GM12878 (cell line): ENCODE results near the gene MTNR1A. TPM values are rescaled to one million over a fixed set of nuclear protein-coding genes. Genes with fewer than 3 reads are reported as not detected.

ENCODE experiments used
- ATAC-seq: fragments of 200-7000 bp; cut with Tn5 transposase; 3 replicates; pipeline ENCODE4 v1.9.1; 2020; ENCODE audit warnings: mild to moderate bottlenecking, moderate library complexity
- BruUV-seq: library from RNA; stranded (reverse); fragments of 400-500 nt; replicated peaks from 2 replicates; lab custom pipeline; 2021; lab: Mats Ljungman, UMichigan
- CTCF ChIA-PET: fragments of 300-600 bp; sonication (Branson Sonifier 250); formaldehyde crosslinking; extraction: SDS; loops from one replicate; lab custom pipeline; 2021; ENCODE audit warnings: inconsistent platforms; lab: Yijun Ruan, JAX
- POLR2A ChIA-PET: fragments of 350-600 bp; formaldehyde crosslinking; extraction: SDS; loops from one replicate; lab custom pipeline; 2021; ENCODE audit warnings: inconsistent platforms; lab: Charles Lee
- RAD21 ChIA-PET: fragments of 300-600 bp; sonication (Branson Sonifier 250); formaldehyde crosslinking; loops from one replicate; lab custom pipeline; 2023; ENCODE audit warnings: antibody characterized with exemption; ENCODE audit not compliant: unreplicated experiment; lab: Charles Lee
- SMC1A ChIA-PET: fragments of 300-600 bp; sonication (Branson Sonifier 250); formaldehyde crosslinking; loops from one replicate; lab custom pipeline; 2023; ENCODE audit not compliant: unreplicated experiment, uncharacterized antibody; lab: Charles Lee
- DNase-seq: peaks from one replicate; pipeline ENCODE4 v3.0.0-alpha.2; 2011; ENCODE audit warnings: low read depth, low spot score
- FAIRE-seq: peaks from 3 replicates; lab custom pipeline; 2011; peaks lifted over from hg19 to GRCh38; lab: Jason Lieb, UNC
- H2AFZ ChIP-seq: 2 replicates; pipeline ENCODE4 v1.6.0; 2011; ENCODE audit warnings: low read depth, low read length, control low read depth; ENCODE audit not compliant: control insufficient read depth
- H3K27ac ChIP-seq: 2 replicates; pipeline ENCODE4 v1.5.1; 2011; ENCODE audit warnings: control low read depth; ENCODE audit not compliant: control insufficient read depth, insufficient read depth
- H3K27me3 ChIP-seq, 2 experiments: replicated peaks in 1 of 2; 2 replicates each; pipeline versions ENCODE4 v1.6.0 to v1.6.1; 2011; ENCODE audit warnings: low read length in 1 of 2; ENCODE audit not compliant: control insufficient read depth in 2 of 2, insufficient read depth in 2 of 2
- H3K36me3 ChIP-seq, 2 experiments: 2 replicates each; pipeline ENCODE4 v1.5.1; 2011; ENCODE audit warnings: low read length in 1 of 2; ENCODE audit not compliant: control insufficient read depth in 2 of 2, insufficient read depth in 2 of 2
- H3K4me1 ChIP-seq: 2 replicates; pipeline ENCODE4 v1.6.1; 2011; ENCODE audit warnings: mild to moderate bottlenecking, low read length, moderate library complexity, mixed read lengths; ENCODE audit not compliant: control insufficient read depth, insufficient read depth
- H3K4me2 ChIP-seq: 2 replicates; pipeline ENCODE4 v1.6.0; 2011; ENCODE audit warnings: control low read depth; ENCODE audit not compliant: control insufficient read depth, insufficient read depth
- H3K4me3 ChIP-seq: fragments of 200-600 bp; sonication (generic); 2 replicates; pipeline ENCODE4 v1.5.1; 2016
- H3K79me2 ChIP-seq: 2 replicates; pipeline ENCODE4 v1.6.0; 2011; ENCODE audit warnings: low read length; ENCODE audit not compliant: control insufficient read depth, insufficient read depth
- H3K9ac ChIP-seq: 2 replicates; pipeline ENCODE4 v1.8.0; 2011; ENCODE audit warnings: low read length, control low read depth, mixed read lengths; ENCODE audit not compliant: control insufficient read depth, insufficient read depth
- H3K9me3 ChIP-seq: replicated peaks from 3 replicates; pipeline ENCODE4 v1.5.1; 2011; ENCODE audit warnings: mild to moderate bottlenecking, low read length; ENCODE audit not compliant: control insufficient read depth, insufficient read depth
- H4K20me1 ChIP-seq: 2 replicates; pipeline ENCODE4 v1.6.0; 2011; ENCODE audit not compliant: control insufficient read depth, insufficient read depth
- CHD2 ChIP-seq: IDR thresholded peaks from 2 replicates; pipeline ENCODE4 v1.6.1; 2011; ENCODE audit warnings: low read depth, low read length, improper control_type of control experiment, borderline replicate concordance
- EP300 ChIP-seq, 2 experiments: fragments of 150-350 bp in 1 of 2; IDR thresholded peaks; 2 replicates each; pipeline ENCODE4 v1.6.1; 2011 to 2012; ENCODE audit warnings: low read depth in 2 of 2, low read length in 2 of 2, borderline replicate concordance in 1 of 2, improper control_type of control experiment in 1 of 2, inconsistent platforms in 1 of 2; ENCODE audit not compliant: control insufficient read depth in 1 of 2
- FOS ChIP-seq: IDR thresholded peaks from 3 replicates; pipeline ENCODE4 v1.6.1; 2011; ENCODE audit warnings: borderline replicate concordance; ENCODE audit not compliant: insufficient read length; ENCODE audit errors: extremely low read depth
- MTA2 ChIP-seq: fragments of 450-650 bp; IDR thresholded peaks from 2 replicates; pipeline ENCODE4 v1.6.1; 2016; ENCODE audit warnings: low read depth, mild to moderate bottlenecking, moderate library complexity
- NFXL1 ChIP-seq: fragments of 450-650 bp; IDR thresholded peaks from 2 replicates; pipeline ENCODE4 v1.6.1; 2017; ENCODE audit warnings: antibody characterized with exemption, mild to moderate bottlenecking, borderline replicate concordance
- NR2C1 ChIP-seq: fragments of 450-650 bp; IDR thresholded peaks from 2 replicates; pipeline ENCODE4 v1.6.1; 2017; ENCODE audit warnings: antibody characterized with exemption, mild to moderate bottlenecking, moderate library complexity
- RUNX3 ChIP-seq: IDR thresholded peaks from 2 replicates; pipeline ENCODE4 v1.6.1; 2012; ENCODE audit warnings: low read length, inconsistent platforms
- WGBS: methylation state at CpG from one replicate; pipeline ENCODE4 v1.1.6; 2016; ENCODE audit warnings: low lambda C conversion rate; ENCODE audit not compliant: insufficient replicate concordance, insufficient coverage; ENCODE audit errors: missing lambda C conversion rate; 5-methylcytosine and 5-hydroxymethylcytosine counted together
- in situ Hi-C: fragments of 300-500 bp; cut with MboI; formaldehyde crosslinking; loops from 9 replicates; pipeline ENCODE4 v1.14.3; 2018; ENCODE audit warnings: mixed read lengths
- intact Hi-C: fragments of 100-400 bp; cut with micrococcal nuclease; formaldehyde crosslinking; loops from one replicate; pipeline ENCODE4 v1.14.2; 2022; ENCODE audit not compliant: unreplicated experiment
- polyA plus RNA-seq, 11 experiments: library from polyadenylated mRNA; depleted of rRNA in 4 of 11; unstranded in 6 of 11; stranded (reverse) in 5 of 11; fragments of >200 nt; fragmentation: Nextera tagmentation in 4 of 11; fragmentation: Illumina TruSeq in 1 of 11; extraction: Ambion mirVana in 4 of 11; extraction: Trizol in 1 of 11; gene quantifications; 1 replicate in 1 of 11; 2 replicates in 10 of 11; pipeline versions ENCODE4 v1.2.1 to v1.2.3, GENCODE V29; 2011 to 2016; ENCODE audit warnings: inconsistent platforms in 2 of 11, missing spikeins in 2 of 11, low read depth in 1 of 11
- total RNA-seq, 4 experiments: library from RNA; depleted of rRNA in 3 of 4; stranded (reverse); fragments of >200 nt in 3 of 4; fragmentation: Illumina TruSeq in 1 of 4; extraction: Trizol in 1 of 4; gene quantifications; 2 replicates each; pipeline versions ENCODE4 v1.2.1 to v1.2.3, GENCODE V29; 2013 to 2021

MTNR1A gene
- total and polyA plus RNA-seq, 10 of the 15 experiments (the other 5 are each of a cell fraction or from before 2014, with no cell fraction given), result 0.14 TPM; not detected in 9

DNA sequence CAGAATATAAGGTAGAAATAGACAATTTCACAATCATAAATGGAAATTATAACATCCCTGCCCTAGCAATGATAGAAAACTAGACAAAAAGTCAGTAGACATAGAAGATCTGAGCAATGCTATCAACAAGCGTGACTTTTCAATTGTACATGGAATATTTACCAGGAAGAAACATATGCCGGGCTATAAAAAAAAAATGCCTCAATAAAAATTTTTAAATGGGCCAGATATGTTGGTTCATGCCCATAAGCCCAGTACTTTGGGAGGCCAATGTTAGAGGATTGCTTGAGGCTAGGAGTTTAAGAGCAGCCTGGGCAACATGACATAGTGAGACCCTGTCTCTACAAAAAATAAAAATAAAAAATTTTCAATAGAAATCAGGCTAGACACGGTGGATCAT is 5.3 kb upstream of the MTNR1A start:
- Histone ChIP-seq H3K4me1 (no peaks in the 10 kb centered on the region), H3K9ac (no peak overlapping the region), H3K27ac (no peak overlapping the region), H4K20me1 (no peaks in the 10 kb centered on the region), H3K4me3 (no peak overlapping the region), H3K9me3 (no peaks in the 10 kb centered on the region), H3K4me2 (no peak overlapping the region), H3K79me2 (no peaks in the 10 kb centered on the region), H2AFZ (no peak overlapping the region), H3K36me3 (no peaks in the 10 kb centered on the region), H3K27me3 (no peaks in the 10 kb centered on the region)
- ATAC-seq, result no peak
- in situ Hi-C loops (no loop called here), intact Hi-C loops (loop anchor here (10.0 kb wide), 1 partner anchor 56 kb away; no protein-coding TSS in a partner anchor)
- RAD21 ChIA-PET, result no interaction called here
- 46% methylated on average over 3 of the region's 3 CpGs for WGBS
- POLR2A ChIA-PET, result no interaction called here
- SMC1A ChIA-PET, result no interaction called here
- no peak for DNase-seq
- TF ChIP-seq RUNX3 (no peak), NFXL1 (no peak)
- CTCF ChIA-PET, result no interaction called here
- no TSS peak for BruUV-seq
- FAIRE-seq, result no peak

DNA sequence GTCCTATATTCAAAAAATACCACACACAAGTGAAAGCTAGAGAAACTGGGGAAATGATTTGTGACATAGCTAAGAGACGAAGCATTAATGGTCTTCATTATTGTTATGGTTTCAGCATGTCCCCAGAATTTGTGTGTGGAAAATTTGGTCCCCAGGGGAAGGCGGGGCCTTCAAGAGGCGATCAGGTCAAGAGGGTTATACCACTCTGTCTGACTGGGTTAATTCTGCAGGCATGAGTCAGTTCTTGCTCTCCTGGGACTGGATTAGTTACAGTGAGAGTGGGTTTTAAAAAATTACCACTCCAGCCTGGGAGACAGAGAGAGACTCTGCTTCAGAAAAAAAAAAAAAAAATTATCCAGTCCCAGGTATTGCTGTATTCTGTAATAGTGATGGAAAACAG is 2.1 kb upstream of the MTNR1A start:
- no TSS peak for BruUV-seq
- intact Hi-C loops, result no loop called here
- H4K20me1 ChIP-seq, result no peaks in the 10 kb centered on the region
- H3K9me3 ChIP-seq, result no peaks in the 10 kb centered on the region; the same call in 2 of the 3 replicates
- H3K4me1 ChIP-seq, result no peaks in the 10 kb centered on the region
- no peaks in the 10 kb centered on the region for H3K27me3 ChIP-seq
- ChIA-PET RAD21 (no interaction called here), SMC1A (no interaction called here), CTCF (no interaction called here), POLR2A (no interaction called here)
- H3K4me3 ChIP-seq, result no peak overlapping the region
- no peak overlapping the region for H3K4me2 ChIP-seq
- FAIRE-seq (no peak), ATAC-seq (no peak), DNase-seq (no peak)
- no peak overlapping the region for H3K27ac ChIP-seq
- no peaks in the 10 kb centered on the region for H3K36me3 ChIP-seq
- 21% methylated on average over 3 of the region's 3 CpGs for WGBS
- TF ChIP-seq NR2C1, result no peak
- TF ChIP-seq CHD2, result no peak
- TF ChIP-seq EP300 (IDR thresholded peaks at IDR 0.05; ENCODE audit: borderline replicate concordance in 1 of 2, control insufficient read depth in 1 of 2, low read depth in 2 of 2, low read length in 2 of 2), result no peak
- TF ChIP-seq FOS, result no peak
- no peak for TF ChIP-seq MTA2
- H2AFZ ChIP-seq, result no peak overlapping the region
- H3K79me2 ChIP-seq, result no peaks in the 10 kb centered on the region
- no peak overlapping the region for H3K9ac ChIP-seq
- in situ Hi-C loops, result no loop called here
